Measurements from ENCODE around the gene FOXJ2.
"Not testable (repeated sequence)": the region's sequence is repeated elsewhere in the genome, so short reads cannot be mapped to it uniquely, and the experiment has no call there.

FOXJ2 gene

DNA sequence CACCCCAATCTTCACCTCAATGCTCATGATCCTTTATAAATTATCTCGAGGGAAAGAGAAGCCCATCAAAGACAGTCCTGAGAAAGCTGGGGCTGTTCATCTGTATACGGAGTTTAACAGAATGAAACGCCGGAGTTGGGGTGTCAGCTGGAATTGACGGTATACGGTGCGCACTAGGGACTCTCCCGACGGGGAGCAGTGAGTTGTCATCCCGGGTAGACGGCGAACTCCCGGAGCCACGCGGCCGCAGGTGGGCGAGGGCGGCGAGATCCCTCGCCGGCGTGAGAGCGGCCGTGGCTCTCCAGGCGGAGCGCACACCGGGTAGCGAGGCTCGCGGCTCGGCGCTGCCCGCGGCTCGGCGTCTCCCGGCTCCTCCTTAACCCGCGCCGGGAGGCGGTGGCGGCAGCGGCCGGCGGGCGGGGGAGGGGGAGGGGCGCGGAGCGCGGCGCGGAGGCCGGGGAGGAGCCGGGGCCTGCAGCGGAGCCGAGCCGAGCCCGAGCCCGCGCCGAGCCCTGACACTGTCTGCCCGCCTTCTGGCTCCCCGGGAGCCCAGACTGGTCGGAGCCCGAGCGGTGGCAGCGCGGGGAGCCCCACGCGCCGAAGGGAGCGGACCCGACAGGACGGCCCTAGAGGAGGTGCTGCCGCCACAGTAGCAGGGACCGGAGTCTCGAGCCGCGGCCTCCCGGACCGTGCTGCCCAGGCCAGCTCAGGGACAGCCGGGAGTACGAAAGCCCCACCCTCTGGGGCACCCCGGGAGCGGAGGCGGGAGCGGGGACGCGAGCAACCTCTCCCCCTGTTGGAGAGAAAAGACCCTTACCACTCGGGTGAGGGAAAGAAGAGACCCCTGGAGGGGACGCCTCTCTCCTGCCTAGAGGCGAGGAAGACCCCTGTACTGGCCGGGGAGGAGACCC is at the start of gene FOXJ2:
TSS of gene FOXJ2 (plus strand) at position 475 of the 911 bp plus-strand sequence. CDS start 7,117 bp downstream, outside the sequence.
- Histone ChIP-seq H3K27me3 (ENCODE audit: low read depth) (no peaks in the 10 kb centered on the region), H3K36me3 (replicated peaks) (no peaks in the 10 kb centered on the region; the same call in 1 of the 2 replicates), H3K4me1 (peaks cover 17% of the 10 kb centered on the region), H3K9me3 (no peaks in the 10 kb centered on the region), H3K4me3 (peak within 1 kb of the TSS; percentile 77)
- peak; percentile 43 to 81 for DNase-seq (ENCODE audit: low spot score in 2 of 2)
- in situ Hi-C loops (cut with MboI; ENCODE audit: low sequenced_read_pairs), result no loop called here

DNA sequence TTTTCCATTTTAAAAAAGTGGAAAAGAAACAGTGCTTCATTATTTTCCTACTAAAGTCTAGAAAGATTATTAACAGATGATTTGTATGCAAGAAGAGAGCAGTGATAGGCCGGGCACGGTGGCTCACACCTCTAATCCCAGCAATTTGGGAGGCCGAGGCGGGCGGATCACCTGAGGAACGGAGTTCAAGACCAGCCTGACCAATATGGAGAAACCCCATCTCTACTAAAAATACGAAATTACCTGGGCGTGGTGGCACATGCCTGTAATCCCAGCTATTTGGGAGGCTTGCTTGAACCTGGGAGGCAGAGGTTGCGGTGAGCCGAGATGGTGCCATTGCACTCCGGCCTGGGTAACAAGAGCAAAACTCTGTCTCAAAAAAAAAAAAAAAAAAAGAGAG is 49.5 kb upstream of the FOXJ2 start:
- in situ Hi-C loops (cut with MboI; ENCODE audit: low sequenced_read_pairs), result not testable (repeated sequence)

DNA sequence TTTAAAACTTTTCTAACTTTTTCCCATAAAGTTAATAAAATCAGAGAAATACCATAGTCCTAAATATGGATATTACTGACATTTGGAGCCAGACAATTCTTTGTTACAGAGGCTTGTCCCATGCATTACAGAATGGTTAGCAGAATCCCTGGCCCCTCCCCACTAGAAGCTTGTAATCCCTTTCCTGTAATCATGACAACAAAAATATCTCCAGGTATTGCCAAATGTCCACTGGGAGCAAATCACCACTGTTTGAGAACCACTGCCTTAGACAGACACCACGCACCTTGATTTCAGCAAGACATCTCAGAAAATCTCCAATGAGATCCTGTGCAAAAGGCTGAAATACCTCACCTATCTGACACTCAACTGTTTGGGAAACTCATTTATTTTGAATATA is 49.1 kb upstream of the FOXJ2 start:
- H3K9me3 ChIP-seq; H3K27me3 ChIP-seq (ENCODE audit: low read depth); in situ Hi-C loops (cut with MboI; ENCODE audit: low sequenced_read_pairs); DNase-seq (ENCODE audit: low spot score in 2 of 2); H3K4me1 ChIP-seq; H3K4me3 ChIP-seq; H3K36me3 ChIP-seq (replicated peaks): not testable (repeated sequence)

More for the DNA sequence above, 49.5 kb upstream of the FOXJ2 start:
- DNase-seq (ENCODE audit: low spot score in 2 of 2); H3K4me3 ChIP-seq; H3K9me3 ChIP-seq; H3K36me3 ChIP-seq (replicated peaks); H3K4me1 ChIP-seq; H3K27me3 ChIP-seq (ENCODE audit: low read depth): not testable (repeated sequence)

DNA sequence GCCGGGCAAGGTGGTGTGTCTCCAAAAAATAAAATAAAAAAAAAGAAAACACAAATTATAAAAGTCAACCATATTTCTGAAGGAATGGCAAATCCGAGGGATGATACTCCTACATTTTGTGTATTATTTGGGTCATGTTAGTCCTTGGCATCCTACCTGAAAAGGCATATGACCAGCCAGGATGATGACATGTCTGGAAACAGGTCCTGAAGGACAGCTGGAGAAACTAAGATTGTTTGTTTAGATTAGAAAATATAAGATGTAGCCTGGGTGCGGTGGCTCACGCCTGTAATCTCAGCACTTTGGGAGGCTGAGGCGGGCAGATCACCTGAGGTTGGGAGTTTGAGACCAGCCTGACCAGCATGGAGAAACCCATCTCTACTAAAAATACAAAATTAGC is 47.6 kb upstream of the FOXJ2 start:
- in situ Hi-C loops (cut with MboI; ENCODE audit: low sequenced_read_pairs), result no loop called here
- Histone ChIP-seq H3K4me3 (no peak overlapping the region), H3K9me3 (no peaks in the 10 kb centered on the region), H3K27me3 (ENCODE audit: low read depth) (no peaks in the 10 kb centered on the region), H3K4me1 (no peaks in the 10 kb centered on the region), H3K36me3 (replicated peaks) (no peaks in the 10 kb centered on the region)
- DNase-seq (ENCODE audit: low spot score in 2 of 2), result no peak

DNA sequence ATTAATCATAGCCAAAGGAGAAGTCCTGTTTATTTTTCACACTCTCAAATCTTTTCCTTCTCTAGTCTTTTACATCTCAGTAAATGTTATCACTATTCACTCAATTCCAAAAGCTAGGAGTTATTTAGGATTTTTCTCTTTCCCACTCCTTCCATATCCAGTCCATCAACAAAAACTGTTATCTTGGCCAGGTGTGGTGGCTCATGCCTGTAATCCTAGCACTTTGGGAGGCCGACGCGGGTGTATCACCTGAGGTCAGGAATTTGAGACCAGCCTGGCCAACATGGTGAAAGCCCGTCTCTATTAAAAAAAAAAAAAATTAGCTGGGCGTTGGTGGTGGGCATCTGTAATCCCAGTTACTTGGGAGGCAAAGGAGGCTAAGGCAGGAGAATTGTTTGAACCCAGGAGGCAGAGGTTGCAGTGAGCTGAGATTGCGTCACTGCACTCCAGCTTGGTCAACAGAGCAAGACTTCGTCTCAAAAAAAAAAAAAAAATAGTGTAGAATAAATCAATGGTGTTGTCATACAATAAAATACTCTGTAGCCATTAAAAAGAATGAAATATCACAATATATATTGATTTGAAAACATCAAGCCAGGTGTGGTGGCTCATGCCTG is 46.6 kb upstream of the FOXJ2 start:
- in situ Hi-C loops (cut with MboI; ENCODE audit: low sequenced_read_pairs), result no loop called here
- no peaks in the 10 kb centered on the region for H3K9me3 ChIP-seq

DNA sequence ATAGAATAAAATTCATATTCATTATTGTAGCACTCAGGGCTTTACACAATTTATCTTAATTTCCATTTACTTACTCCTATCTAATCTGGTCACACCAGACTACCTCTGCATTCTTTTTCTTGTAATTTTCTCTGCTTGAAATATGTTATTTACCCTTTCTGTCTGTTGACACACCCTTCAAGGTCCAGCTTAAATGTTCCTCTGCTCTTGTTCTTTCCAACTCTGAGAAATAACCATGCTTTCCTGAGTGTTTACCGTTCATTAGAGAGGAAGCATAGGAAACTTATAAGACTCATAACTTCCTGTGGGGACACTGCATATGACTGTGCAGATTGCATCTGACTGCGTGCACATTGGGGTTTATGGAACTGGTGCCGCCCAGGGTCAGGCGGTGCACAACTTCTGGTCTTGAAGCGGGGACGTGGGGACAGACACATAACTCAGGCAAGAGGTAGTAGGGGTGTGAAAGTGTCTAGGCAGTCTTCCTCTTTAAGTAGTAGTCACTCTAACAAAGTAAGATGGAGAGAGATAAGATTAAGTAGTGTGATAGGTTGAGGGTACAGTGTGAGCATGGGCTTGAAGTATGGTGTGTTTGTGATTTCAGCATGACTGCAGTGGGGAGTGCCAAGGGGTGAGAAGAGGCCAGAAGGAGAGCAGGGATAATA is 42.6 kb upstream of the FOXJ2 start:
- no peak for DNase-seq (ENCODE audit: low spot score in 2 of 2)
- Histone ChIP-seq H3K4me1 (no peaks in the 10 kb centered on the region), H3K27me3 (ENCODE audit: low read depth) (no peaks in the 10 kb centered on the region), H3K9me3 (no peaks in the 10 kb centered on the region), H3K4me3 (no peak overlapping the region), H3K36me3 (replicated peaks) (no peaks in the 10 kb centered on the region)
- in situ Hi-C loops (cut with MboI; ENCODE audit: low sequenced_read_pairs), result no loop called here

More for the DNA sequence above, 46.6 kb upstream of the FOXJ2 start:
- no peaks in the 10 kb centered on the region for H3K27me3 ChIP-seq (ENCODE audit: low read depth)
- H3K36me3 ChIP-seq (replicated peaks), result no peaks in the 10 kb centered on the region
- no peak for DNase-seq (ENCODE audit: low spot score in 2 of 2)
- no peak overlapping the region for H3K4me3 ChIP-seq
- H3K4me1 ChIP-seq, result no peaks in the 10 kb centered on the region

DNA sequence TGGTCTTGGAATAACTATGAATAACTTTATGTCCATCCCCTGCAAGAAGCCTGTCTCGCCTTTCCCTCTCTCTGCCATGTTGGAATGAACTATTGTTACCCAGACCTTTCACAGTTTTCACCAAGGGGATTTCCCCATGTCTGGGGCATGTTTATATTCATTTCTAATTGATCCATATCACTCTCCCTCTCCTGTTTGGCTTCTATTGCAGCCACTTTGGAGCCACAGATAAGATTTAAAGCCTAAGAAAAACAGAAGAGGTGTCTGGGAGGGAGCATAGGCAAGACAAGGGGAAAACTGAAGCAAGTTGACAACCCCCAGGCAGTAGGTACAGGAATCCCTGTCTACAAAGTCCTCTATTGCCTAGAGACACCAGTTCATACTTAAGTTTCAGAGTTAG is 41.0 kb upstream of the FOXJ2 start:
- Histone ChIP-seq H3K27me3 (ENCODE audit: low read depth) (no peaks in the 10 kb centered on the region), H3K4me3 (no peak overlapping the region), H3K4me1 (no peaks in the 10 kb centered on the region), H3K36me3 (replicated peaks) (no peaks in the 10 kb centered on the region), H3K9me3 (no peaks in the 10 kb centered on the region)
- in situ Hi-C loops (cut with MboI; ENCODE audit: low sequenced_read_pairs), result no loop called here
- no peak for DNase-seq (ENCODE audit: low spot score in 2 of 2)

DNA sequence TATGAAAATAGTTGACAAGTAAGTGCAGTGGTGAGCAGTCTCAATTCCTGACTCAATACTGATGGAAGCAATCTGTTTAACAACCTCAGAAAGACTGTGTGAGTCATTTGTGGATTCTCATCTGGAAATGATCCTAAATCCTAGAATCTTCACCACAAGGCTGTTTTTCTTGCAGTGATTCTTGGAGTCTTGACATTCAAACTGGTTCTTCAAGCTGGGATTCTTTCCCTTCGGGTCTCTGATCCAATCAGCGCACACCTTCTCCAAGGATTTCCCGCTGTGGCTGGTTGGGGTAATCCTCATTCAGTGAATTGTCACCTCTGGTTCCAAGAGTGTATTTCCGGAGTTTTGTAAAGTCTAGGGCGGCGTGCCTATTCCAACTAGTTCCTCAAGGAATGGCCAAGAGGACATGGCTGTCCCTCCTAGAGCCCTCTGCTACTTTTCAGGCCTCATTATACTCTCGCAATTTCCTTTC is 37.7 kb upstream of the FOXJ2 start:
- H3K4me3 ChIP-seq, result no peak overlapping the region
- in situ Hi-C loops (cut with MboI; ENCODE audit: low sequenced_read_pairs), result loop anchor here (5.0 kb wide), 1 partner anchor 137 kb away; no protein-coding TSS in a partner anchor
- no peaks in the 10 kb centered on the region for H3K27me3 ChIP-seq (ENCODE audit: low read depth)
- H3K4me1 ChIP-seq, result no peaks in the 10 kb centered on the region
- no peaks in the 10 kb centered on the region for H3K9me3 ChIP-seq
- H3K36me3 ChIP-seq (replicated peaks), result no peaks in the 10 kb centered on the region
- DNase-seq (ENCODE audit: low spot score in 2 of 2), result no peak

DNA sequence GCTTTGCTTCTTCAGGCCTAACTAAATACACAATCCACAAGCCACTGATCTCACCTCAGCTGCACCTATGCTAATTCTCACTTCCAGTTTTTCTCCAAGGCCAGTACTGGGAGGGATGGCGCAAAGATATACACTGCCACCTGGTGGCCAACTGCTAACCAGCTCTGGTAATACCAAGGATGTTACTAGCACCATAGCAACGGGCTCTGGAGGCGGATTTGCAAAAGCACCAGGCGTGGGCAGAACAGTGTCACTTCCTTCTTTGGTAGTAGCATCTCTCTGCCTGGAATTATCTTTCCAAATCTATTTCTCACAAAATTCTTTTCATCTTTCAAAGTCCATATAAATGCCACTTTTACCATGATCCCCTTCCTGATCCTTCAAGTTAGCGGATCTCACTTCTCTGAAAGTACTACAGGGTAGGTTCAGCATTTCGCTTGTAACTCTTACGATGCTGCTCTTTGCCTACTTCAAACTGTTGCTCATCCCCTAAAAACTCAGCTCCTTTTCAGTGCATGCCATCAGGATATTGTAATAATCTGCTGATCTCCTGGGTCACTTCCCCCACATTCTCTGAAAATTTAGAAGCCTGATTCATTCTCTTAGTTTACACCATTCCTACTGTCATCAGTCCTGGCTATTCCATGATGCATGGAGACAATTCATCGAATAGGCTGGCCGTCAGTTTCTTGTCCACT is 37.1 kb upstream of the FOXJ2 start:
- DNase-seq (ENCODE audit: low spot score in 2 of 2), result peak; percentile 60 to 76
- H3K4me1 ChIP-seq, result no peaks in the 10 kb centered on the region
- in situ Hi-C loops (cut with MboI; ENCODE audit: low sequenced_read_pairs), result loop anchor here (5.0 kb wide), 1 partner anchor 138 kb away; no protein-coding TSS in a partner anchor
- no peak overlapping the region for H3K4me3 ChIP-seq
- H3K9me3 ChIP-seq, result no peaks in the 10 kb centered on the region
- H3K27me3 ChIP-seq (ENCODE audit: low read depth), result no peaks in the 10 kb centered on the region
- no peaks in the 10 kb centered on the region for H3K36me3 ChIP-seq (replicated peaks)

DNA sequence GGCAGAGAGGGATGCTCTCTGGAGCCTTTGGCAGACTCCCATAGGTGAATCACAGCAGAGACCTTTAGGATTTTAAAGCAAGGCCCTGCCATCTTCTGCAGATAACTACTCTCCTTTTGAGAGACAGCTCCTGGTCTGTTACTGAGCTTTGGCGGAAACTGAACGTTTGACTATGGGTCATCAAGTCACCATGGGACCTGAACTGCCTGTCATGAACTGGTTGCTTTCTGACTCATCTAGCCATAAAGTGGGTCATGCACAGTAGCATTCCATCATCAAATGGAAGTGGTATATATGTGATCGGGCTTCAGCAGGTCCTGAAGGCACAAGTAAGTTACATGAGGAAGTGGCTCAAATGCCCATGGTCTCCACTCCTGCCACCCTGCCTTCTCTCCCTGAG is 31.7 kb upstream of the FOXJ2 start:
- H3K4me1 ChIP-seq; in situ Hi-C loops (cut with MboI; ENCODE audit: low sequenced_read_pairs); H3K36me3 ChIP-seq (replicated peaks); H3K4me3 ChIP-seq; H3K27me3 ChIP-seq (ENCODE audit: low read depth); H3K9me3 ChIP-seq; DNase-seq (ENCODE audit: low spot score in 2 of 2): not testable (repeated sequence)

DNA sequence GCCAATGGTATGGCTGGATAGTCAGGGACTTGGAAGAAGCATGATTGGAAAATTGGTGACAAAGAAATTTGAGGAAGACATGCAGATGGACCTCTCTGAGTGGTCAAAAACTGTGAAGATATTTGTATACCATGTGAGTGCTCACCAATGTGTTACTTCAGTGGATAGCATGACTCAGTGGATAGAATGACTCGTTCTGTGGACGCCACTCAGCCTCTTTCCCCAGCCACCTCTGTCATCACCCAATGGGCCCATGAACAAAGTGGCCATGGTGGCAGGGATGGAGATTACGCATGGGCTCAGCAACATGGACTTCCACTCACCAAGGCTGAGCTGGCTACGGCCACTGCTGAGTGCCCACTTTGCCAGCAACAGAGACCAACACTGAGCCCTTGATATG is 31.0 kb upstream of the FOXJ2 start:
- in situ Hi-C loops (cut with MboI; ENCODE audit: low sequenced_read_pairs); DNase-seq (ENCODE audit: low spot score in 2 of 2); H3K27me3 ChIP-seq (ENCODE audit: low read depth); H3K36me3 ChIP-seq (replicated peaks); H3K4me3 ChIP-seq; H3K9me3 ChIP-seq; H3K4me1 ChIP-seq: not testable (repeated sequence)

DNA sequence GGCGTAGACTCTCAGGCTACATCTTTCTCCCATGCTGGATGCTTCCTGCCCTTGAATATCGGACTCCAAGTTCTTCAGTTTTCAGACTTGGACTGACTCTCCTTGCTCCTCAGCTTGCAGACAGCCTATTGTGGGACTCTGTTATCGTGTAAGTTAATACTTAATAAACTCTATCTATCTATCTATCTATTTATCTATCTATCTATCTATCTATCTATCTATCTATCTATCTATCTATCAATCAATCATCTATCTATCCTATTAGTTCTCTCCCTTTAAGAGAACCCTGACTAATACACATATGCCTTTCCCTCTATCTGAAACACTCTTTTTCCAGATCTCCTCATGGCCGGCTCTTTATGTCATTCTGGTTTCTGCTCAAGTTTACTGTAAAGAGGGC is 27.6 kb upstream of the FOXJ2 start:
- DNase-seq (ENCODE audit: low spot score in 2 of 2); H3K9me3 ChIP-seq; H3K27me3 ChIP-seq (ENCODE audit: low read depth); in situ Hi-C loops (cut with MboI; ENCODE audit: low sequenced_read_pairs); H3K4me1 ChIP-seq; H3K4me3 ChIP-seq; H3K36me3 ChIP-seq (replicated peaks): not testable (repeated sequence)

DNA sequence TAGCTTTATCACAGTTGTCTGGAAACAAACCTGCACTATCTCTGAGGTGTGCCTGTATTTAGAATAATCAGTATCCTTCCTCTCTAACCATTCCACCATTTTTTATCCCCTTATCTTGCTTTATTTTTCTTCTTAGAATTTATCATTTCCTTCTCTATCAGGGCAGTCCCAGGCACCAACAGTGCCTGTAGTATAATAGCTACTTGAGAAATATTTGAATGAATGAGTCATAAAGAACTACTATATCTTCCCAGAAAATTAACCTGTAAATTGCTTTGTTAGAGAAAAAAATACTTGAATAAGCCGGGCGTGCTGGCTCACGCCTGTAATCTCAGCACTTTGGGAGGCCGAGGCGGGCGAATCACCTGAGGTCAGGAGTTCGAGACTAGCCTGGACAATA is 21.2 kb upstream of the FOXJ2 start:
- H3K4me1 ChIP-seq, result no peaks in the 10 kb centered on the region
- in situ Hi-C loops (cut with MboI; ENCODE audit: low sequenced_read_pairs), result no loop called here
- no peak overlapping the region for H3K4me3 ChIP-seq
- 0 out of 2 replicates have a peak, but pooled peaks cover 4% of the 10 kb centered on the region for H3K27me3 ChIP-seq (ENCODE audit: low read depth)
- H3K9me3 ChIP-seq, result no peaks in the 10 kb centered on the region
- no peaks in the 10 kb centered on the region for H3K36me3 ChIP-seq (replicated peaks)
- DNase-seq (ENCODE audit: low spot score in 2 of 2), result no peak
